HepG2 (cell line): Measurements from ENCODE around the gene MRPS11. TPM values are rescaled to one million over a fixed set of nuclear protein-coding genes. Genes with fewer than 3 reads are reported as not detected.

Experiments used
- ATF7 ChIP-seq, 2 experiments: fragments of 450-650 bp in 1 of 2; sonication (generic) in 1 of 2; formaldehyde crosslinking in 1 of 2; IDR thresholded peaks; 2 replicates each; pipeline versions ENCODE4 v1.4.0 to v1.6.1; 2016 to 2020; ENCODE audit warnings: antibody characterized with exemption in 1 of 2, mild to moderate bottlenecking in 1 of 2, missing genetic modification reagents in 1 of 2
- EZH2 ChIP-seq: conservative IDR thresholded peaks from 2 replicates; pipeline ENCODE4 v1.6.1; 2012; ENCODE audit warnings: mild to moderate bottlenecking, low read depth, low read length, moderate library complexity
- HNRNPUL1 ChIP-seq: fragments of 200-400 bp; formaldehyde crosslinking; IDR thresholded peaks from 2 replicates; pipeline ENCODE4 v1.6.1; 2017; ENCODE audit warnings: low read depth, mild to moderate bottlenecking, low read length, moderate library complexity
- KDM1A ChIP-seq: IDR thresholded peaks from 2 replicates; pipeline ENCODE4 v1.6.1; 2016; ENCODE audit warnings: missing compliant biosample characterization
- MBD4 ChIP-seq: IDR thresholded peaks from 2 replicates; pipeline ENCODE4 v1.6.1; 2012; ENCODE audit warnings: low read length, inconsistent platforms, borderline replicate concordance
- MIXL1 ChIP-seq: IDR thresholded peaks from 2 replicates; pipeline ENCODE4 v1.6.1; 2016
- NR2F2 ChIP-seq: IDR thresholded peaks from 2 replicates; pipeline ENCODE4 v1.6.1; 2012; ENCODE audit warnings: low read depth, inconsistent platforms, borderline replicate concordance
- PHF5A ChIP-seq: IDR thresholded peaks from one replicate; pipeline ENCODE4 v1.6.1; 2018; ENCODE audit warnings: low read depth, missing genetic modification reagents; ENCODE audit not compliant: unreplicated experiment
- TARDBP ChIP-seq: sonication (generic); formaldehyde crosslinking; IDR thresholded peaks from 2 replicates; pipeline ENCODE4 v1.8.0; 2022; ENCODE audit warnings: mild to moderate bottlenecking, missing genetic modification reagents
- TMF1 ChIP-seq: sonication (generic); formaldehyde crosslinking; IDR thresholded peaks from 2 replicates; pipeline ENCODE4 v1.8.1; 2022; ENCODE audit warnings: low read depth, missing genetic modification reagents
- ZNF296 ChIP-seq: sonication (generic); formaldehyde crosslinking; conservative IDR thresholded peaks from 2 replicates; pipeline ENCODE4 v1.5.0; 2020; ENCODE audit warnings: mild to moderate bottlenecking, missing genetic modification reagents
- ZNF335 ChIP-seq: sonication (generic); formaldehyde crosslinking; IDR thresholded peaks from 2 replicates; pipeline ENCODE4 v1.4.0; 2020; ENCODE audit warnings: missing genetic modification reagents
- ZNF382 ChIP-seq: sonication (generic); formaldehyde crosslinking; IDR thresholded peaks from 2 replicates; pipeline ENCODE4 v1.5.0; 2020; ENCODE audit warnings: missing genetic modification reagents, mild to moderate bottlenecking, borderline replicate concordance
- ZNF678 ChIP-seq: sonication (generic); formaldehyde crosslinking; IDR thresholded peaks from 2 replicates; pipeline ENCODE4 v1.4.0; 2020; ENCODE audit warnings: mild to moderate bottlenecking, missing genetic modification reagents
- ZNF878 ChIP-seq: sonication (generic); formaldehyde crosslinking; IDR thresholded peaks from 2 replicates; pipeline ENCODE4 v1.8.1; 2023; ENCODE audit warnings: mild to moderate bottlenecking, missing genetic modification reagents, moderate library complexity
- ZSCAN22 ChIP-seq: sonication (generic); formaldehyde crosslinking; IDR thresholded peaks from 2 replicates; pipeline ENCODE4 v1.4.0; 2020; ENCODE audit warnings: mild to moderate bottlenecking, missing genetic modification reagents
- polyA plus RNA-seq, 8 experiments: library from polyadenylated mRNA; depleted of rRNA in 3 of 8; stranded (reverse) in 7 of 8; unstranded in 1 of 8; fragments of >200 nt; fragmentation: Illumina TruSeq in 4 of 8; extraction: Trizol in 4 of 8; gene quantifications; 2 replicates each; pipeline versions ENCODE4 v1.2.1 to v1.2.3, GENCODE V29; 2011 to 2016; ENCODE audit warnings: low read depth in 4 of 8, missing spikeins in 1 of 8, mixed read lengths in 1 of 8; ENCODE audit not compliant: insufficient read depth in 1 of 8
- total RNA-seq, 5 experiments: library from RNA; depleted of rRNA; stranded (reverse); fragments of >200 nt; fragmentation: Illumina TruSeq; extraction: Trizol; gene quantifications; 2 replicates each; pipeline ENCODE4 v1.2.3, GENCODE V29; 2016; ENCODE audit warnings: low read depth in 1 of 5
- TF ChIP-seq, protein P1 (sequence below): sonication (generic); formaldehyde crosslinking; IDR thresholded peaks from 2 replicates; pipeline ENCODE4 v1.4.0; 2020; ENCODE audit warnings: missing genetic modification reagents, mild to moderate bottlenecking, borderline replicate concordance
- TF ChIP-seq, protein P2 (sequence below): sonication (generic); formaldehyde crosslinking; IDR thresholded peaks from 2 replicates; pipeline ENCODE4 v1.4.0; 2020; ENCODE audit warnings: missing genetic modification reagents
- TF ChIP-seq, protein P3 (sequence below): sonication (generic); formaldehyde crosslinking; IDR thresholded peaks from 2 replicates; pipeline ENCODE4 v1.8.1; 2023; ENCODE audit warnings: mild to moderate bottlenecking, missing genetic modification reagents
- TF ChIP-seq, protein P4 (sequence below): sonication (generic); formaldehyde crosslinking; IDR thresholded peaks from 2 replicates; pipeline ENCODE4 v1.8.0; 2022; ENCODE audit warnings: low read depth, missing genetic modification reagents
- TF ChIP-seq, protein P5 (sequence below): sonication (generic); formaldehyde crosslinking; IDR thresholded peaks from 2 replicates; pipeline ENCODE4 v1.5.1; 2020; ENCODE audit warnings: mild to moderate bottlenecking, missing genetic modification reagents, borderline replicate concordance

The MRPS11 gene
- total and polyA plus RNA-seq, 2 of the 13 experiments (the other 11 are each of a cell fraction or from before 2014, with no cell fraction given) = 50.1 to 72.7 TPM

DNA sequence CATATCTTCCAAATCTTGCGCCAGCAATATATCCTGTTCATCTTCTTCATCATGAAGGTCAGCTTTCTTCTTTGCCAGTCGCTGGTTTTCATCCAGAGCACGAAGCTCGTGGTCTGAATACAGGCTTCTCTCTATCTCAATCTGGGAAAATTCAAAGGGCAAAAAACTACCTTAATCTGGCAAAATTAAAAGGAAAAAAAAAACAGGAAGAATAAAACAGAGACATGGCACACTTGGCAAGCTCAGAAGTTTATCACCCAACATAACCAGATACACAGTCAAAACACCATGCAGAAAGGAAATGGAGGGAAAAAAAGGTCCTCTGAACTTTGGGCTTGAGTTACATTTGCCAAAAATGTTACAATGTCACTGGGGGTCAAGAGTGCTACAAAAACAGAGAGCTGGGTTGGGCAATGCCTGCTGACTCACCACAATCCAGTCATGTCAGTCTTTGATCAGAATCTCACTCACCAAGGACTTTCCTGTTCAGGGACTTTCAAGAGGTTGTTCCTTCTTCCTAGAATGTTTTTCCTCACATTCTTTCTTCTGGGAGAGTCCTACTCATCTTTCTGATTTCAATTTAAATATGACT, 1.8 kb upstream of the MRPS11 start (continued):
- TF ChIP-seq, protein P1, sequence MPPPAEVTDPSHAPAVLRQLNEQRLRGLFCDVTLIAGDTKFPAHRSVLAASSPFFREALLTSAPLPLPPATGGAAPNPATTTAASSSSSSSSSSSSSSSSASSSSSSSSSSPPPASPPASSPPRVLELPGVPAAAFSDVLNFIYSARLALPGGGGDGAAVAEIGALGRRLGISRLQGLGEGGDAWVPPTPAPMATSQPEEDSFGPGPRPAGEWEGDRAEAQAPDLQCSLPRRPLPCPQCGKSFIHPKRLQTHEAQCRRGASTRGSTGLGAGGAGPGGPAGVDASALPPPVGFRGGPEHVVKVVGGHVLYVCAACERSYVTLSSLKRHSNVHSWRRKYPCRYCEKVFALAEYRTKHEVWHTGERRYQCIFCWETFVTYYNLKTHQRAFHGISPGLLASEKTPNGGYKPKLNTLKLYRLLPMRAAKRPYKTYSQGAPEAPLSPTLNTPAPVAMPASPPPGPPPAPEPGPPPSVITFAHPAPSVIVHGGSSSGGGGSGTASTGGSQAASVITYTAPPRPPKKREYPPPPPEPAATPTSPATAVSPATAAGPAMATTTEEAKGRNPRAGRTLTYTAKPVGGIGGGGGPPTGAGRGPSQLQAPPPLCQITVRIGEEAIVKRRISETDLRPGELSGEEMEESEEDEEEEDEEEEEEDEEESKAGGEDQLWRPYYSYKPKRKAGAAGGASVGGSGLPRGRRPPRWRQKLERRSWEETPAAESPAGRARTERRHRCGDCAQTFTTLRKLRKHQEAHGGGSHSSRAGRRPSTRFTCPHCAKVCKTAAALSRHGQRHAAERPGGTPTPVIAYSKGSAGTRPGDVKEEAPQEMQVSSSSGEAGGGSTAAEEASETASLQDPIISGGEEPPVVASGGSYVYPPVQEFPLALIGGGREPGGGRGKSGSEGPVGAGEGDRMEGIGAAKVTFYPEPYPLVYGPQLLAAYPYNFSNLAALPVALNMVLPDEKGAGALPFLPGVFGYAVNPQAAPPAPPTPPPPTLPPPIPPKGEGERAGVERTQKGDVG = no peak
- no peak for TF ChIP-seq HNRNPUL1
- TF ChIP-seq, protein P2, sequence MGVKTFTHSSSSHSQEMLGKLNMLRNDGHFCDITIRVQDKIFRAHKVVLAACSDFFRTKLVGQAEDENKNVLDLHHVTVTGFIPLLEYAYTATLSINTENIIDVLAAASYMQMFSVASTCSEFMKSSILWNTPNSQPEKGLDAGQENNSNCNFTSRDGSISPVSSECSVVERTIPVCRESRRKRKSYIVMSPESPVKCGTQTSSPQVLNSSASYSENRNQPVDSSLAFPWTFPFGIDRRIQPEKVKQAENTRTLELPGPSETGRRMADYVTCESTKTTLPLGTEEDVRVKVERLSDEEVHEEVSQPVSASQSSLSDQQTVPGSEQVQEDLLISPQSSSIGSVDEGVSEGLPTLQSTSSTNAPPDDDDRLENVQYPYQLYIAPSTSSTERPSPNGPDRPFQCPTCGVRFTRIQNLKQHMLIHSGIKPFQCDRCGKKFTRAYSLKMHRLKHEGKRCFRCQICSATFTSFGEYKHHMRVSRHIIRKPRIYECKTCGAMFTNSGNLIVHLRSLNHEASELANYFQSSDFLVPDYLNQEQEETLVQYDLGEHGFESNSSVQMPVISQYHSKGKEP (CRISPR knock-in tag) = no peak
- TF ChIP-seq TMF1 = no peak
- TF ChIP-seq EZH2 = no peak
- peak; percentile 55; the same call in 1 of the 2 replicates for TF ChIP-seq MIXL1
- TF ChIP-seq ZNF382 (CRISPR knock-in tag) = no peak
- no peak for TF ChIP-seq ZNF678
- TF ChIP-seq, protein P3, sequence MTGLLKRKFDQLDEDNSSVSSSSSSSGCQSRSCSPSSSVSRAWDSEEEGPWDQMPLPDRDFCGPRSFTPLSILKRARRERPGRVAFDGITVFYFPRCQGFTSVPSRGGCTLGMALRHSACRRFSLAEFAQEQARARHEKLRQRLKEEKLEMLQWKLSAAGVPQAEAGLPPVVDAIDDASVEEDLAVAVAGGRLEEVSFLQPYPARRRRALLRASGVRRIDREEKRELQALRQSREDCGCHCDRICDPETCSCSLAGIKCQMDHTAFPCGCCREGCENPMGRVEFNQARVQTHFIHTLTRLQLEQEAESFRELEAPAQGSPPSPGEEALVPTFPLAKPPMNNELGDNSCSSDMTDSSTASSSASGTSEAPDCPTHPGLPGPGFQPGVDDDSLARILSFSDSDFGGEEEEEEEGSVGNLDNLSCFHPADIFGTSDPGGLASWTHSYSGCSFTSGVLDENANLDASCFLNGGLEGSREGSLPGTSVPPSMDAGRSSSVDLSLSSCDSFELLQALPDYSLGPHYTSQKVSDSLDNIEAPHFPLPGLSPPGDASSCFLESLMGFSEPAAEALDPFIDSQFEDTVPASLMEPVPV (CRISPR knock-in tag) = 0 out of 2 replicates have a peak, but pooled peaks have one; percentile 29
- peak; percentile 90 for TF ChIP-seq NR2F2
- no peak for TF ChIP-seq ATF7 (IDR thresholded peaks at IDR 0.05)
- TF ChIP-seq ATF7 (CRISPR knock-in tag; IDR thresholded peaks at IDR 0.05) = no peak
- 0 out of 2 replicates have a peak, but pooled peaks have one; percentile 68 for TF ChIP-seq MBD4
- 0 out of 2 replicates have a peak, but pooled peaks have one; percentile 15 for TF ChIP-seq ZSCAN22 (CRISPR knock-in tag)
- no peak for TF ChIP-seq PHF5A (CRISPR knock-in tag)
- peak; percentile 63; the same call in 1 of the 2 replicates for TF ChIP-seq ZNF878 (CRISPR knock-in tag)
- TF ChIP-seq ZNF296 = no peak
- no peak for TF ChIP-seq KDM1A (CRISPR knock-in tag)
- TF ChIP-seq, protein P4, sequence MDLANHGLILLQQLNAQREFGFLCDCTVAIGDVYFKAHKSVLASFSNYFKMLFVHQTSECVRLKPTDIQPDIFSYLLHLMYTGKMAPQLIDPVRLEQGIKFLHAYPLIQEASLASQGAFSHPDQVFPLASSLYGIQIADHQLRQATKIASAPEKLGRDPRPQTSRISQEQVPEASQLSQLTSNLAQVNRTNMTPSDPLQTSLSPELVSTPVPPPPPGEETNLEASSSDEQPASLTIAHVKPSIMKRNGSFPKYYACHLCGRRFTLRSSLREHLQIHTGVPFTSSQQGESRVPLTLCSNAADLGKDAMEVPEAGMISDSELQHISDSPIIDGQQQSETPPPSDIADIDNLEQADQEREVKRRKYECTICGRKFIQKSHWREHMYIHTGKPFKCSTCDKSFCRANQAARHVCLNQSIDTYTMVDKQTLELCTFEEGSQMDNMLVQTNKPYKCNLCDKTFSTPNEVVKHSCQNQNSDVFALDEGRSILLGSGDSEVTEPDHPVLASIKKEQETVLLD (CRISPR knock-in tag) = no peak
- TF ChIP-seq, protein P5, sequence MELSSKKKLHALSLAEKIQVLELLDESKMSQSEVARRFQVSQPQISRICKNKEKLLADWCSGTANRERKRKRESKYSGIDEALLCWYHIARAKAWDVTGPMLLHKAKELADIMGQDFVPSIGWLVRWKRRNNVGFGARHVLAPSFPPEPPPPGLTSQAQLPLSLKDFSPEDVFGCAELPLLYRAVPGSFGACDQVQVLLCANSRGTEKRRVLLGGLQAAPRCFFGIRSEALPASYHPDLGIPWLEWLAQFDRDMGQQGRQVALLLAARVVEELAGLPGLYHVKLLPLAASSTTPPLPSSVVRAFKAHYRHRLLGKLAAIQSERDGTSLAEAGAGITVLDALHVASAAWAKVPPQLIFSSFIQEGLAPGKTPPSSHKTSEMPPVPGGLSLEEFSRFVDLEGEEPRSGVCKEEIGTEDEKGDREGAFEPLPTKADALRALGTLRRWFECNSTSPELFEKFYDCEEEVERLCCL (CRISPR knock-in tag) = no peak
- TF ChIP-seq TARDBP (CRISPR knock-in tag) = peak; percentile 60
- no peak for TF ChIP-seq ZNF335 (CRISPR knock-in tag)
